Endothelial cell of umbilical vein (primary cell): Measurements from ENCODE around the gene GRM7.

Experiments used
- CTCF ChIP-seq, 2 donors: IDR thresholded peaks; 1 replicate in 1 of 2; 2 replicates in 1 of 2; pipeline ENCODE4 v1.5.1; 2011; ENCODE audit warnings: low read length in 2 of 2, mild to moderate bottlenecking in 2 of 2, moderate library complexity in 2 of 2, control low read depth in 1 of 2, inconsistent platforms in 1 of 2, low read depth in 1 of 2; ENCODE audit not compliant: insufficient read depth in 1 of 2; ENCODE audit errors: extremely low read depth in 1 of 2
- JUN ChIP-seq: IDR thresholded peaks from 2 replicates; pipeline ENCODE4 v1.6.1; 2011; ENCODE audit warnings: borderline replicate concordance, low read depth; ENCODE audit not compliant: insufficient read length, insufficient read depth
- POLR2A ChIP-seq: IDR thresholded peaks from 2 replicates; pipeline ENCODE4 v1.6.1; 2012; ENCODE audit warnings: low read depth, mild to moderate bottlenecking, control low read depth, low read length
- POLR2AphosphoS5 ChIP-seq: IDR thresholded peaks from 2 replicates; pipeline ENCODE4 v1.6.1; 2012; ENCODE audit warnings: low read depth, mild to moderate bottlenecking, control low read depth, low read length, moderate library complexity; ENCODE audit not compliant: insufficient read depth

- no peak for TF ChIP-seq CTCF (IDR thresholded peaks at IDR 0.05; ENCODE audit: extremely low read depth in 1 of 2, insufficient read depth in 1 of 2, low read depth in 1 of 2, low read length in 2 of 2)
- peak; percentile 49 for TF ChIP-seq POLR2AphosphoS5
- TF ChIP-seq POLR2A, result no peak
- peak; percentile 88 for TF ChIP-seq JUN
Observed at GRCh38 chr3:7307410-7307809, 446.5 kb downstream of the GRM7 start.
